ENCODE measurements around the gene OXA1L.
"Not testable (repeated sequence)": the region's sequence is repeated elsewhere in the genome, so short reads cannot be mapped to it uniquely, and the experiment has no call there.

Gene OXA1L

GRCh38 chr14:22766457-22767322, at the start of gene OXA1L:
TSS of gene OXA1L (plus strand) at chr14:22766688. CDS start at chr14:22766702, 14 bp downstream.
- Histone ChIP-seq H3K9ac (ENCODE audit: low read length) (peak within 1 kb of the TSS; percentile 98), H3K27ac (ENCODE audit: low read length) (peak within 1 kb of the TSS; percentile 99), H3K4me1 (ENCODE audit: control insufficient read depth, low read depth, low read length) (peaks cover 10% of the 10 kb centered on the region), H3K36me3 (ENCODE audit: control insufficient read depth, low read depth, low read length) (peaks cover 35% of the 10 kb centered on the region), H3K9me3 (ENCODE audit: control insufficient read depth, low read depth, low read length) (no peaks in the 10 kb centered on the region), H3K4me3 (ENCODE audit: low read length) (peak within 1 kb of the TSS; percentile 91), H3K27me3 (ENCODE audit: control insufficient read depth, insufficient read depth, low read length) (no peaks in the 10 kb centered on the region)

DNA sequence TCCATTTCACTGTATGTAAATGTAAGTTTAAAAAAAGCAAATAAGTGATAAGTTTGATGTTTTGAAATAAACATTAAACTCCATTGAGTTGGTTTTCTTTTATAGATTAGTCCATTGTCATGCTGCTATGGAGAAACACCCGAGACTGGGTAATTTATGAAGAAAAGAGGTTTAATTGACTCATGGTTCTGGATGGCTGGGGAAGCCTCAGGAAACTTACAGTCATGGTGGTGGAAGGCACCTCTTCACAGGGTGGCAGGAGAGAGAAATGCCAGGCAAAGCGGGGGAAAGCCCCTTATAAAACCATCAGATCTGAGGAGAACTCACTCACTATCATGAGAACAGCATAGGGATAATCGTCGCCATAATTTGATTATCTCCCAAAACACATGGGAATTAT, 48.4 kb upstream of the OXA1L start:
- Histone ChIP-seq H3K36me3 (ENCODE audit: control insufficient read depth, low read depth, low read length) (no peaks in the 10 kb centered on the region), H3K4me1 (ENCODE audit: control insufficient read depth, low read depth, low read length) (no peaks in the 10 kb centered on the region), H3K9ac (ENCODE audit: low read length) (no peak overlapping the region), H3K4me3 (ENCODE audit: low read length) (no peak overlapping the region), H3K27me3 (ENCODE audit: control insufficient read depth, insufficient read depth, low read length) (peaks cover 4% of the 10 kb centered on the region), H3K9me3 (ENCODE audit: control insufficient read depth, low read depth, low read length) (no peaks in the 10 kb centered on the region), H3K27ac (ENCODE audit: low read length) (no peak overlapping the region)

- H3K4me1 ChIP-seq (ENCODE audit: control insufficient read depth, low read depth, low read length), result no peaks in the 10 kb centered on the region
- no peaks in the 10 kb centered on the region for H3K9me3 ChIP-seq (ENCODE audit: control insufficient read depth, low read depth, low read length)
- no peaks in the 10 kb centered on the region for H3K27me3 ChIP-seq (ENCODE audit: control insufficient read depth, insufficient read depth, low read length)
Observed at GRCh38 chr14:22721213-22721612, 45.3 kb upstream of the OXA1L start.

GRCh38 chr14:22723815-22724214, 42.7 kb upstream of the OXA1L start:
- Histone ChIP-seq H3K4me3 (ENCODE audit: low read length) (no peak overlapping the region), H3K4me1 (ENCODE audit: control insufficient read depth, low read depth, low read length) (no peaks in the 10 kb centered on the region), H3K36me3 (ENCODE audit: control insufficient read depth, low read depth, low read length) (no peaks in the 10 kb centered on the region), H3K9ac (ENCODE audit: low read length) (no peak overlapping the region), H3K27me3 (ENCODE audit: control insufficient read depth, insufficient read depth, low read length) (no peaks in the 10 kb centered on the region), H3K9me3 (ENCODE audit: control insufficient read depth, low read depth, low read length) (no peaks in the 10 kb centered on the region), H3K27ac (ENCODE audit: low read length) (no peak overlapping the region)

More at GRCh38 chr14:22721213-22721612, 45.3 kb upstream of the OXA1L start:
- Histone ChIP-seq H3K36me3 (ENCODE audit: control insufficient read depth, low read depth, low read length) (no peaks in the 10 kb centered on the region), H3K9ac (ENCODE audit: low read length) (no peak overlapping the region), H3K4me3 (ENCODE audit: low read length) (no peak overlapping the region), H3K27ac (ENCODE audit: low read length) (no peak overlapping the region)

GRCh38 chr14:22724847-22725246, 41.6 kb upstream of the OXA1L start:
- H3K27me3 ChIP-seq (ENCODE audit: control insufficient read depth, insufficient read depth, low read length); H3K36me3 ChIP-seq (ENCODE audit: control insufficient read depth, low read depth, low read length); H3K9me3 ChIP-seq (ENCODE audit: control insufficient read depth, low read depth, low read length); H3K4me3 ChIP-seq (ENCODE audit: low read length); H3K9ac ChIP-seq (ENCODE audit: low read length); H3K4me1 ChIP-seq (ENCODE audit: control insufficient read depth, low read depth, low read length); H3K27ac ChIP-seq (ENCODE audit: low read length): not testable (repeated sequence)

DNA sequence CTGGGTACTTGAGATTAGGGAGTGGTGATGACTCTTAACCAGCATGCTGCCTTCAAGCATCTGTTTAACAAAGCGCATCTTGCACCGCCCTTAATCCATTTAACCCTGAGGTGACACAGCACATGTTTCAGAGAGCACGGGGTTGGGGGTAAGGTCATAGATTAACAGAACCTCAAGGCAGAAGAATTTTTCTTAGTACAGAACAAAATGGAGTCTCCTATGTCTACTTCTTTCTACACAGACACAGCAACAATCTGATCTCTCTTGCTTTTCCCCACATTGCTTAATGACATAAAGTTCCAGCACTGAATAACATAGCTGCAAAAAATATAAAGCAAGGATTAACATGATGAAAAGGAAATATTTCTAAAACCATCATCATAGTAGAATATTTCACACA, 41.1 kb upstream of the OXA1L start:
- not testable (repeated sequence) for H3K27ac ChIP-seq (ENCODE audit: low read length); H3K9me3 ChIP-seq (ENCODE audit: control insufficient read depth, low read depth, low read length); H3K4me1 ChIP-seq (ENCODE audit: control insufficient read depth, low read depth, low read length); H3K36me3 ChIP-seq (ENCODE audit: control insufficient read depth, low read depth, low read length); H3K9ac ChIP-seq (ENCODE audit: low read length); H3K4me3 ChIP-seq (ENCODE audit: low read length); H3K27me3 ChIP-seq (ENCODE audit: control insufficient read depth, insufficient read depth, low read length)

- no peaks in the 10 kb centered on the region for H3K36me3 ChIP-seq (ENCODE audit: control insufficient read depth, low read depth, low read length)
- H3K4me3 ChIP-seq (ENCODE audit: low read length), result no peak overlapping the region
- no peaks in the 10 kb centered on the region for H3K27me3 ChIP-seq (ENCODE audit: control insufficient read depth, insufficient read depth, low read length)
- no peak overlapping the region for H3K9ac ChIP-seq (ENCODE audit: low read length)
- H3K27ac ChIP-seq (ENCODE audit: low read length), result no peak overlapping the region
- no peaks in the 10 kb centered on the region for H3K4me1 ChIP-seq (ENCODE audit: control insufficient read depth, low read depth, low read length)
- H3K9me3 ChIP-seq (ENCODE audit: control insufficient read depth, low read depth, low read length), result no peaks in the 10 kb centered on the region
Observed at GRCh38 chr14:22726012-22726411, 40.5 kb upstream of the OXA1L start.

GRCh38 chr14:22732062-22732461, 34.4 kb upstream of the OXA1L start:
- not testable (repeated sequence) for H3K4me1 ChIP-seq (ENCODE audit: control insufficient read depth, low read depth, low read length); H3K4me3 ChIP-seq (ENCODE audit: low read length)

GRCh38 chr14:22733829-22734228, 32.7 kb upstream of the OXA1L start:
- Histone ChIP-seq H3K36me3 (ENCODE audit: control insufficient read depth, low read depth, low read length) (no peaks in the 10 kb centered on the region), H3K27me3 (ENCODE audit: control insufficient read depth, insufficient read depth, low read length) (no peaks in the 10 kb centered on the region), H3K4me3 (ENCODE audit: low read length) (no peak overlapping the region), H3K4me1 (ENCODE audit: control insufficient read depth, low read depth, low read length) (no peaks in the 10 kb centered on the region), H3K9me3 (ENCODE audit: control insufficient read depth, low read depth, low read length) (no peaks in the 10 kb centered on the region), H3K27ac (ENCODE audit: low read length) (no peak overlapping the region), H3K9ac (ENCODE audit: low read length) (no peak overlapping the region)

More at GRCh38 chr14:22732062-22732461, 34.4 kb upstream of the OXA1L start:
- not testable (repeated sequence) for H3K27me3 ChIP-seq (ENCODE audit: control insufficient read depth, insufficient read depth, low read length); H3K27ac ChIP-seq (ENCODE audit: low read length); H3K9me3 ChIP-seq (ENCODE audit: control insufficient read depth, low read depth, low read length); H3K36me3 ChIP-seq (ENCODE audit: control insufficient read depth, low read depth, low read length); H3K9ac ChIP-seq (ENCODE audit: low read length)

DNA sequence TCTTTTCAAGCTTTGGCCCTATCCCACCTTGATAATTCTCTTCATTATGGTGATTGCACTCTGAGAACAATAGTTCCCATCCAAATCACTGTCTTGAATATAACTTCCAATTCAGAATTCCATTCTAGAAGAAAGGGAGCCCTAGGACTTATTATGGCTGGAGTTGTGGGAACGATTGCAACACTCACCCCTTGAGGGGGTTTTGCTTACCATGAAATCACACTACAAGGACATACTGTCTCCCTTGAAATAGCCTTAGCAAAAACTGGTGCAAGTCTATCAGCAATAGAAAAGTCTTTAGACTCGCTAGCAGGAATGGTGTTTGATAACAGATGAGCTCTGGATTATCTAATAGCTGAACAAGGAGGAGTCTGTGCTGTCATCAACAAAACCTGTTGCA, 31.4 kb upstream of the OXA1L start:
- Histone ChIP-seq H3K27ac (ENCODE audit: low read length) (no peak overlapping the region), H3K4me1 (ENCODE audit: control insufficient read depth, low read depth, low read length) (no peaks in the 10 kb centered on the region), H3K36me3 (ENCODE audit: control insufficient read depth, low read depth, low read length) (no peaks in the 10 kb centered on the region), H3K9me3 (ENCODE audit: control insufficient read depth, low read depth, low read length) (no peaks in the 10 kb centered on the region), H3K27me3 (ENCODE audit: control insufficient read depth, insufficient read depth, low read length) (no peaks in the 10 kb centered on the region), H3K9ac (ENCODE audit: low read length) (no peak overlapping the region), H3K4me3 (ENCODE audit: low read length) (no peak overlapping the region)

GRCh38 chr14:22736384-22736783, 30.1 kb upstream of the OXA1L start:
- not testable (repeated sequence) for H3K9me3 ChIP-seq (ENCODE audit: control insufficient read depth, low read depth, low read length); H3K27ac ChIP-seq (ENCODE audit: low read length); H3K36me3 ChIP-seq (ENCODE audit: control insufficient read depth, low read depth, low read length); H3K4me1 ChIP-seq (ENCODE audit: control insufficient read depth, low read depth, low read length); H3K9ac ChIP-seq (ENCODE audit: low read length); H3K4me3 ChIP-seq (ENCODE audit: low read length); H3K27me3 ChIP-seq (ENCODE audit: control insufficient read depth, insufficient read depth, low read length)

DNA sequence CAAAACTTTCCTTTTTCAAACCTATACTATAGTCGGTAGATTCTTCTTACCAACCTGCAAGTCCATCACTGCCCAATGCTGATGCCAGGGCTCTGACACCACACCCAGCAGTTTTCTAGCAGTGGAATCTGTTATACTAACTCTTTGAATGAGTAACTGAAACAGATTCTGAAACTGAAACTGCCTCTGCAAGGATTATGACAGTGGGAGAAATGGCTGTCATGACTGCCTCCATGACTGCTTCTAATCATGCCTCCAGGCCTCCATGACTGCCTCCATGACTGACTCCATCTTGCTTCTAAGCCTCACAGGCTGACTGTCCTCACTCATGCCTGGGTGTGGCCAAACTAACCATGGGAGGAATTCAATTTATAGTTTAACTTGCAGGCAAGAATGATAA, 29.4 kb upstream of the OXA1L start:
- H3K4me3 ChIP-seq (ENCODE audit: low read length), result no peak overlapping the region
- no peaks in the 10 kb centered on the region for H3K9me3 ChIP-seq (ENCODE audit: control insufficient read depth, low read depth, low read length)
- H3K27me3 ChIP-seq (ENCODE audit: control insufficient read depth, insufficient read depth, low read length), result no peaks in the 10 kb centered on the region
- H3K9ac ChIP-seq (ENCODE audit: low read length), result no peak overlapping the region
- no peaks in the 10 kb centered on the region for H3K36me3 ChIP-seq (ENCODE audit: control insufficient read depth, low read depth, low read length)
- no peak overlapping the region for H3K27ac ChIP-seq (ENCODE audit: low read length)
- H3K4me1 ChIP-seq (ENCODE audit: control insufficient read depth, low read depth, low read length), result no peaks in the 10 kb centered on the region
